Natural killer cell (primary cell): ENCODE measurements around the gene HMOX2. TPM values are rescaled to one million over a fixed set of nuclear protein-coding genes. Genes with fewer than 3 reads are reported as not detected.
A peak's percentile ranks its signal among the peaks of the same experiment; 100 is the strongest.

Experiments
- ATAC-seq, 3 donors: fragments of 150-1000 bp in 2 of 3; fragments of 200-7000 bp in 1 of 3; cut with Tn5 transposase; 1 replicate in 1 of 3; 2 replicates in 2 of 3; pipeline ENCODE4 v1.10.0; 2021; ENCODE audit warnings: mild to moderate bottlenecking in 2 of 3, moderate library complexity in 2 of 3
- DNase-seq, 2 donors: peaks; one replicate each; pipeline versions ENCODE4 v3.0.0 to v3.0.0-alpha.2; 2013 to 2021; ENCODE audit warnings: mixed read lengths in 1 of 2
- H3K27ac ChIP-seq: one replicate; pipeline ENCODE4 v1.5.1; 2013; ENCODE audit warnings: mild to moderate bottlenecking, low read length
- H3K27me3 ChIP-seq: one replicate; pipeline ENCODE4 v1.6.1; 2013; ENCODE audit warnings: low read length; ENCODE audit not compliant: control insufficient read depth, insufficient read depth
- H3K36me3 ChIP-seq: one replicate; pipeline ENCODE4 v1.6.1; 2013; ENCODE audit warnings: low read length; ENCODE audit not compliant: control insufficient read depth, insufficient read depth
- H3K4me1 ChIP-seq: one replicate; pipeline ENCODE4 v1.6.1; 2013; ENCODE audit warnings: low read length; ENCODE audit not compliant: control insufficient read depth, insufficient read depth
- H3K4me3 ChIP-seq: one replicate; pipeline ENCODE4 v1.5.1; 2013; ENCODE audit warnings: low read length
- H3K9me3 ChIP-seq: one replicate; pipeline ENCODE4 v1.6.1; 2013; ENCODE audit warnings: low read length; ENCODE audit not compliant: control insufficient read depth, insufficient read depth
- H3K27ac Mint-ChIP-seq, 2 donors: one replicate each; pipeline ENCODE4 v1.8.0; 2022; ENCODE audit warnings: mild to moderate bottlenecking in 2 of 2, mixed read lengths in 2 of 2, moderate library complexity in 1 of 2
- H3K27me3 Mint-ChIP-seq, 2 donors: one replicate each; pipeline ENCODE4 v1.8.0; 2022; ENCODE audit warnings: low read depth in 2 of 2, mixed read lengths in 2 of 2
- H3K36me3 Mint-ChIP-seq: one replicate; pipeline ENCODE4 v1.8.0; 2022; ENCODE audit warnings: mixed read lengths
- H3K4me1 Mint-ChIP-seq, 2 donors: one replicate each; pipeline ENCODE4 v1.8.0; 2022; ENCODE audit warnings: mixed read lengths in 2 of 2
- H3K4me3 Mint-ChIP-seq: one replicate; pipeline ENCODE4 v1.8.0; 2022; ENCODE audit warnings: mild to moderate bottlenecking, moderate library complexity, mixed read lengths
- H3K9me3 Mint-ChIP-seq, 2 donors: one replicate each; pipeline ENCODE4 v1.8.0; 2022; ENCODE audit warnings: mixed read lengths in 2 of 2
- CTCF ChIP-seq: fragments of 200-600 bp; IDR thresholded peaks from one replicate; pipeline ENCODE4 v1.8.0; 2022; ENCODE audit warnings: antibody characterized with exemption
- WGBS: methylation state at CpG from one replicate; pipeline ENCODE4 v1.1.7; 2013; ENCODE audit warnings: missing lambda C conversion rate; ENCODE audit not compliant: insufficient coverage; 5-methylcytosine and 5-hydroxymethylcytosine counted together
- intact Hi-C: fragments of 100-400 bp; cut with micrococcal nuclease; formaldehyde crosslinking; loops from one replicate; pipeline ENCODE4 v1.14.2; 2022
- total RNA-seq, 4 donors: library from RNA; stranded (reverse); fragments of 120-200 nt in 1 of 4; gene quantifications; one replicate each; pipeline versions ENCODE4 v1.2.3 to v1.2.4, GENCODE V29; 2013 to 2022

HMOX2 gene
- total RNA-seq, 3 donors from 2014 or later (not counting 1 experiment from before 2014, with no cell fraction given): 66.0 to 104 (median 77.3) TPM

- peaks cover 47 to 48% of the 10 kb centered on the region in 2 donors for H3K4me1 Mint-ChIP-seq
Observed at GRCh38 chr16:4481963-4482362, 5.8 kb downstream of the HMOX2 start.

DNA sequence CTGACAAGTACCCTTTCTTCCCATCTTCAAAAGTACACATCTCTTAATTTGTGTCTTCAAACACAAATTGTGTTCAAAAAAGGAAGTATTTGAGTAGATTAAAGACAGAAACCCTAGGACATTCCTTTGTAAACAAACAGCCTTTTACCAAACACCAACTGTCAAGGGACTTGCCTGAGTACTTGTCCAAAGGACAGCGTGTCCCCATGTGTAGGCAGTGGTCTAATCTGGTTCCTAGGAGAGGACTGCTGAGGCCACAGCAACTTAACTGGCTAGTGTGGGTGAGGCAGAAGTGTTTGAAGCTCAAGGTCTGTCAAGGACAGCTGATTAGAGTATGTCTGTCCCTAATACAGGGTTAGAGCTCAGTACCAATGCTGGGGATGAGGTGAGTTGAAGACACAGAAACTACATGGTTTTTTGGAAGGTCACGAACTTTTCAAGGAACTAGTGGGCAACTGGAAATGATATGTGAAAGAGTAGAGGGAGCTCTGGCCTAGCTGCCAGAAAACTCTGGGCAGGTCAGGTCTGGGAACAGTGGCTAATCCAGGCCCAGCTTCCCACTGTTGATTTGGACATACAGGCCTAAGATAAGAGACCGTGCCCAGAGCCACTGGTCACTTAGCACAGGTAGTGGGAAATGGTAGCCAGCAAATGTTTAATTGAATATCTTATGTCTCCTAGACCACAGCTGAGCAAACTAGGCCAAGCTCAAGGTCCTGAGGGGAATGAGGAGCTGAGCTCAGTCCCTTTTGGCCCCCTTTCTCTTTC lies 10.1 kb downstream of the HMOX2 start:
- Mint-ChIP-seq H3K27ac (peak overlapping the region; percentile 92 to 94), H3K9me3 (no peaks in the 10 kb centered on the region), H3K4me3 (peak overlapping the region; percentile 10), H3K27me3 (no peaks in the 10 kb centered on the region), H3K36me3 (peaks cover 7% of the 10 kb centered on the region), H3K4me1 (peaks cover 61% of the 10 kb centered on the region in 2 donors)
- Histone ChIP-seq H3K27me3 (no peaks in the 10 kb centered on the region), H3K4me3 (no peak overlapping the region), H3K9me3 (no peaks in the 10 kb centered on the region), H3K27ac (peak overlapping the region; percentile 31), H3K4me1 (peaks cover 33% of the 10 kb centered on the region), H3K36me3 (peaks cover 34% of the 10 kb centered on the region)
- 82% methylated on average over 3 of the region's 3 CpGs for WGBS
- no peak for TF ChIP-seq CTCF
- ATAC-seq (no peak), DNase-seq (no peak)
- intact Hi-C loops: no loop called here

More at GRCh38 chr16:4481963-4482362, 5.8 kb downstream of the HMOX2 start:
- Mint-ChIP-seq H3K36me3 (peaks cover 7% of the 10 kb centered on the region), H3K27me3 (no peaks in the 10 kb centered on the region), H3K4me3 (peak overlapping the region; percentile 1), H3K9me3 (no peaks in the 10 kb centered on the region), H3K27ac (peak overlapping the region; percentile 51 to 87)
- no CpG with 5 or more reads among the region's 1 CpG for WGBS
- ATAC-seq (no peak), DNase-seq (no peak)
- H3K27me3 ChIP-seq: no peaks in the 10 kb centered on the region
- H3K4me3 ChIP-seq: no peak overlapping the region
- H3K4me1 ChIP-seq: peaks cover 23% of the 10 kb centered on the region
- no peak overlapping the region for H3K27ac ChIP-seq
- H3K9me3 ChIP-seq: no peaks in the 10 kb centered on the region
- H3K36me3 ChIP-seq: peaks cover 16% of the 10 kb centered on the region
- no peak for TF ChIP-seq CTCF
- intact Hi-C loops: no loop called here

- H3K36me3 ChIP-seq: peaks cover 34% of the 10 kb centered on the region
- DNase-seq (peak in 1 of 2 donors; percentile 58), ATAC-seq (peak; percentile 40 to 41 (median 40))
- H3K36me3 Mint-ChIP-seq: peaks cover 7% of the 10 kb centered on the region
- H3K27me3 ChIP-seq: no peaks in the 10 kb centered on the region
- peak overlapping the region; percentile 92 to 94 for H3K27ac Mint-ChIP-seq
- H3K9me3 Mint-ChIP-seq: no peaks in the 10 kb centered on the region
- no peak for TF ChIP-seq CTCF
- peak overlapping the region; percentile 77 for H3K27ac ChIP-seq
- no peak overlapping the region for H3K4me3 ChIP-seq
- H3K4me3 Mint-ChIP-seq: peak overlapping the region; percentile 83
- intact Hi-C loops: loop anchor here (2.0 kb wide), 1 partner anchor 15 kb away; no protein-coding TSS in a partner anchor
- peaks cover 34% of the 10 kb centered on the region for H3K4me1 ChIP-seq
- H3K9me3 ChIP-seq: no peaks in the 10 kb centered on the region
- H3K27me3 Mint-ChIP-seq: no peaks in the 10 kb centered on the region
- WGBS: 57% methylated on average over 5 of the region's 5 CpGs
- peaks cover 44 to 46% of the 10 kb centered on the region in 2 donors for H3K4me1 Mint-ChIP-seq
Observed at GRCh38 chr16:4487955-4488498, 11.8 kb downstream of the HMOX2 start.
